ENCODE measurements around the gene CDH12.
"Not testable (repeated sequence)": the region's sequence is repeated elsewhere in the genome, so short reads cannot be mapped to it uniquely, and the experiment has no call there.

Gene CDH12

DNA sequence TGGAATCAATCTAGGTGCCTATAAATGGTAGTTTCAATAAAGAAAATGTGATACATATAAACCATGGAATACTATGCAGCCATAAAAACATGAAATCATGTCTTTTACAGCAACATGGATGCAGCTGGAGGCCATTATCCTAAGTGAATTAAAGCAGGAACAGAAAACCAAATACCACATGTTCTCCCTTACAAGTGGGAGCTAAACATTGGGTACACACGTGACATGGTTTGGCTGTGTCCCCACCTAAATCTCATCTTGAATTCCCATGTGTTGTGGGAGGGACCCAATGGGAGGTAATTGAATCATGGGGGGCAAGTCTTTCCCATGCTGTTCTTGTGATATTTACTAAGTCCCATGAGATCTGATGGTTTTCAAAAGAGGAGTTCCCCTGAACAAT is 78.9 kb downstream of the CDH12 start:
- not testable (repeated sequence) for DNase-seq (ENCODE audit: low read depth in 2 of 3, low spot score in 2 of 3)

DNA sequence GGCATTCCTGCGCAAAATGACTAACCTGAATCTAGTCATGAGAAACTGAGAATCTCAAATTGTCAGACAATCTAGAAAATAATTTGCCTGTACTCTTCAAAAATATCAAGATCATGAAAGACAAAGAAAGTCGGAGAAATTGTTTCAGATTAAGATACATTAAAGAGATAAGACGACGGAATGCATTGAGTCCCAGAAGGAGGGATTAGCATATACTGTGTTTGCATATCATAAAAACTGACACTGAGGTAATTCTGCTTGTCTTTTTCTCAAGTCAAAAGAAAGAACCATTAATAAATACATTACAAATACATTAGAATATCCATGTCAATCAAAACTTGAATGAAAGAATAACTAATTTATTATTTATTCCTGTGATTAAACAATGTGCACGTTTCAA is 88.4 kb downstream of the CDH12 start:
- no peak for DNase-seq (ENCODE audit: low read depth in 2 of 3, low spot score in 2 of 3)

DNA sequence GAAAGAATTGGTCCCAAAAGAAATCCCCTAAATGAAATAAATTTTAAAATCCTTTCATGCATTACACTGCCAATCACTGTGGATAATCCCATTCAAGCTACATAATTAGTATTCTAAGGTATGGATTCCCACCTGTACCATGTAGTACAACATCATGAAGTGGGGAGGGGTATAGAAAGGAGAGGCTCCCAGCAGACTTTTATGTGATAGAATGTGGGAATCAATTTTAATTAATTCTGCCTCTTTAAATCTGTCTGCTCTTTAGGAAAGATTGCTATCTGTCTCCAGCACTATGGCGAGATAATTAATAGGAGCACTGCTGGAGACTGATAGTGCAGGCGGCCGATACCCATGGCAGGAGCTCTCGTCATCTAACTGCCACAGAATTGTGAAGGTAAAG is 95.4 kb downstream of the CDH12 start:
- DNase-seq (ENCODE audit: low read depth in 2 of 3, low spot score in 2 of 3), result no peak

DNA sequence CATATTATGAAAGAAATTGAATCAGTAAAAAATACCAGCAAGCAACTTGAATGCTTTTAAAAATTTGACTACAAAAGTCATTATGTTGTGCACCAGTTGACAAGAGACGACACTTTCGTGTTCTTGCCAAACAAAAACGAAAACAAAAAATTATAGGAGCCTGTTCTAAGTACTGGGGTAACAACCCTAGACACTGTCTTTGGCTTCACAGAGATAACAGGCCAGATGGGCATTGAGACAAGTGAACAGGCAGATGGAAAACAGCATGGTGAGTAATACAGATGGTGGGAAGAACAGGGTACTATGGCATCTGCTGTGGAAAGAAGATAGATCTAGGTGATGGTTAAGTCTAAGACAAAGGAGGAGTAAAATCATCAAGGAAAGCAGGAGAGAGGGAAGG is 99.0 kb downstream of the CDH12 start:
- DNase-seq (ENCODE audit: low read depth in 2 of 3, low spot score in 2 of 3), result no peak

DNA sequence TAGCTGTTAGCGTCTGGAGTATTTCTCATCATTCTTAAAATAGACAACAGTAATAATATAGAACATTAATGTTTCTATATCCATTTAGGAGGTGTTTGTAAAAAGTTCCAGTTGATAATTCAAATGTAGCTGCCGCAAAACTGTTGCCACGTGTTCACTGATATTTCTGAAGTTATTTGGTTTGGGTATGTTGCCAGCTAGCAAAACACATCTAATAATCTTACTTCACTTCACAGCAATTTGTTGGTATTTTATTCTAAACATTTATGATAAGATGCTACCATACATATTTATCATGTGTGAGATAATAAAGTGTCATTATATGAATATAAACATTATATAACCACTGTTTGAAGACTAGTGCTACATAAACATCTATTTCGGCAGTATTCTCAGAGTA is 101.6 kb downstream of the CDH12 start:
- no peak for DNase-seq (ENCODE audit: low read depth in 2 of 3, low spot score in 2 of 3)

DNA sequence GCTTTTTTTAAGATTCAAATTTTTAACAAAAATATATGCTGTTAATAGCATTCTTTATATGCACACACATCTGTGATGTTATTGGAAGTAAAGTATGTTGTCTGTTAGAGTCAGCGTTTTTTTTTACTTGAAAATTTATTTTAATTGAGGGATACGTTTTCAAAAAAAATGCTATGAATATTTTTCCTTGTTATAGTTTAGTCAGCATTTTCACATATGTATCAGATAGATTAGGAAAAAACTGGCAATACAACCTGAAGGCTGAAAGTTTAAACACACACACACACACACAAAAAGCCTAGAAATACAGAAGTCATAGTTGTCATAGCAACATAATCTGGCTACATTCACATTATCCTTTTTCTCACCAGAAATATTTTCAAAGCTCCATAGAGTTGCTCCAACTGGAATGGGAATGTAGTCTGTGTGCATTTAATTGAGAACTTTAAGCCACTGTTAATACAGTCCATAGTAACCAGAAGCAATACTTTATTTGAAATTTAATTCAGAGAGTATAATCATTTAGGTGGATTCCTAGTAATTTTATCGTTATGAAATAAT is 116.6 kb downstream of the CDH12 start:
- no peak for DNase-seq (ENCODE audit: low read depth in 2 of 3, low spot score in 2 of 3)

DNA sequence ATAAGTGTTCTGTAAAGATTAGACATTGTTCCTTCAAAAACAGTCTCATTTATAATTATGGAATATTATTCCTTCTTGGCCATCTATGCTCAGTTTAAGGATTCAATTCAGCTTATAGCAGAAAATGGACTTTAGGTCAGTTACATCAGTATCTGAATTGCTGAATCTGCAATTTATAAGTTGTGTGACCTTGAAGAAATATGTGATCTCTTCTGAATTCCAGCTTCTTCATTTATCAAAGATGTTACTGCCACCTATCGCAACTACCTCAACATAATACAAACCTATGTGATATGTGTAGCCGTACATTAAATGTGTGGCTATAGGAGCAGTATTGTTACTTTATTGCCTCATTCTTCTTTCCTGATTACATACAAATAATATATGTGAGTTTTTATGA is 118.2 kb downstream of the CDH12 start:
- no peak for DNase-seq (ENCODE audit: low read depth in 2 of 3, low spot score in 2 of 3)

DNA sequence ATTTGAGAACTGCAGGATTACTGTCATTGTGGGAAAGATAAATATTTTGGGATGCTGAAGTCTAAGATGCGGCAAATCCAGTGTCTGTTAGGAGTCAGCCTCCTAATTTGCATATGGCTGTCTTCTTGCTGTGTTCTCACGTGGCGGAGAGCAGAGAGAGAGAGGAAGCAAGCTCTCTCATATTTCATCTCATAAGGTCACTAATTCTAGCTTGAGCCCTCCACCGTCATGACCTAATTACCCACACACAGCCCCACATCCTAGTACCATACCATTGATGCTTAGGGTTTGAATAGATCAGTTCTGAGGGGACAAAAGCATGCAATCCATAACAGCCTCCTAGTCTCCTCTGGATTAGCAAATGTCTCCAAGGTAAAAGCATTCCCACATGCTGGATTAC is 124.5 kb downstream of the CDH12 start:
- no peak for DNase-seq (ENCODE audit: low read depth in 2 of 3, low spot score in 2 of 3)

DNA sequence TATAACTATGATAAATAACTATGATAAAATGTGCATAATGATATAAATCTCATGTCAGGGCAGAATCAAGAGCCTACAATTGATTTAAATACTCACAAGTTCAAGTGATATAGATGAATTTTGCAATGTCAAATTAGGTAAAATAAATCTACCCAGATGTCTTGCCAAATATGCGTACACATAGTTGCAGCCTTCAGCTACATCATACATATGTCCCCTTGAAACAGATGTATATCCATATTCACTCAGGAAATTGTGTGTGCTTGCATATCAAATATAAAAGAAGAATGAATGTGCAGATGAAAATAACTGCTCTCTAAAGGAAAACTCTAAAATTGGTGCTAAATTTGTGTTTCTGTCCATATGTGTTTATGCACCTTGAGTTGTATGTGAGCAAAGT is 130.7 kb downstream of the CDH12 start:
- no peak for DNase-seq (ENCODE audit: low read depth in 2 of 3, low spot score in 2 of 3)

DNA sequence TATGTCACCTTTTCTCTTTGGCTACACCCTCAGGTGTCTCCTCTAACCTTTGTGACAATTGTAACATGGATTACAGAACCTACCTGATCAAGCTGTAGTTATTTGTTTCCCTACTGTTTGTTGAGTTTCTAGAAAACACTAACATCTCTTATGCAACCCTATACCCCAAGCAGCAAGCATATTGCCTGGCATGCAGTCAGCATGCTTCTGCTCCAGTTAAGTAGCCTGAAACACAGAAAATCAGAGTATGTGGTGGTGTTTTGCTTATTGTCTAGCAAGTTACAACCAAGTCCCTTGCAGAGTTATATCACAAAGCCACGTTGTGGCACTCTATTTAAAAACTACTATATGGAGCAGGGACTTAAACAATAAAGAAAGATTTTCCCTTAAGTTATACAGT is 131.1 kb downstream of the CDH12 start:
- DNase-seq (ENCODE audit: low read depth in 2 of 3, low spot score in 2 of 3), result no peak

DNA sequence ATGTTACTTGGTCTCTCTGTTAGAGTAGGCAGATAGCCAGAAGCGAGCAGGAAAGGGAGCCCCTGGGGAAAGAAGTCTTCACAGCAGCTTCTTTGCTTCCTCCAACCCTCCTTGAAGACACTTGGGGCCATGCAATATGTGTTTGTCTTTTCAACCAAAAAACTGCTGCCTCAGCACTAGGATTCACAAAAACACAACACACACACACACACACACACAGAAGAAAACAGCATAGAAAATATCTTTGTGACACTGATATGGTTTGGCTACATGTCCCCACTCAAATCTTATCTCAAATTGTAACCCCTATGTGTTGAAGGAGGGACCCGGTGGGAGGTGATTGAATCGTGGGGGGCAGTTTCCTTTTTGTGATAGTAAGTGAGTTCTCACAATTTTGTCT is 133.3 kb downstream of the CDH12 start:
- DNase-seq (ENCODE audit: low read depth in 2 of 3, low spot score in 2 of 3), result no peak

DNA sequence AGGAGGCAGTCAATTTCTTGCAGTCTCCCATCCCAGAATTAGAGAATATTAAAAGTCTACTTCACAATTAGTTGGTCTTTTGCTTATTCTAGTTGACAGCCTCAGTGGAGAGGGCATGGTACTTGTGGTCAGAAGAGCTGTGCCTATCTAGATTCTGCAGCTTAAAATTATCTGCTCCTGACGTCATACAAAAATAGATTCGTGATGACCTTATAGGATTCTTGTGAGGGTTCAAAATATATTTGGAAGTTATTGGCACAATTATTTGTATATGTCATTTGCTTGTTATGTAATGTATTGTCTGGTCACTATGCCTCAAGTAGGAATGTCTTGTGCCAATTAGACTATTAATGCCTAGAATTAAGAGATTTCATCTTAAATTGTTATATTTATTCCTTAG is 142.5 kb downstream of the CDH12 start:
- no peak for DNase-seq (ENCODE audit: low read depth in 2 of 3, low spot score in 2 of 3)

DNA sequence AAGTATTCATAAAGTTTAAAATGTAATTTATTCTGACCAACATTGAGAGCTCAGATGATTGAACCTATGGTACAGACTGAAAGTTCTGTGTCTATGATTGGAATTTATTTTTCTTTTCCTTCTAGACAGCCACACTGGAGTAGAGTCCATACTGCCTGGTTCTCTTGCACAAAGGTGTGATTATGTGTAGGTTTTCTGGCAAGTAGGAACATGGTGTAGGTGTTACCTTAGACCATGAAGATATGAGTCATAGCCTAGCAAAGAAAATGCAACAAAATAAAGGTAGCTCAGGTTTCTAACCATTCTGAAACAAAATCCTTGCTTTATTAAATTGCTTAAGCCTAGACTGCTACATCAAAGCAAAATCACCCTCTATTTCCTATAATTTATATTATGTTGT is 143.4 kb downstream of the CDH12 start:
- no peak for DNase-seq (ENCODE audit: low read depth in 2 of 3, low spot score in 2 of 3)

DNA sequence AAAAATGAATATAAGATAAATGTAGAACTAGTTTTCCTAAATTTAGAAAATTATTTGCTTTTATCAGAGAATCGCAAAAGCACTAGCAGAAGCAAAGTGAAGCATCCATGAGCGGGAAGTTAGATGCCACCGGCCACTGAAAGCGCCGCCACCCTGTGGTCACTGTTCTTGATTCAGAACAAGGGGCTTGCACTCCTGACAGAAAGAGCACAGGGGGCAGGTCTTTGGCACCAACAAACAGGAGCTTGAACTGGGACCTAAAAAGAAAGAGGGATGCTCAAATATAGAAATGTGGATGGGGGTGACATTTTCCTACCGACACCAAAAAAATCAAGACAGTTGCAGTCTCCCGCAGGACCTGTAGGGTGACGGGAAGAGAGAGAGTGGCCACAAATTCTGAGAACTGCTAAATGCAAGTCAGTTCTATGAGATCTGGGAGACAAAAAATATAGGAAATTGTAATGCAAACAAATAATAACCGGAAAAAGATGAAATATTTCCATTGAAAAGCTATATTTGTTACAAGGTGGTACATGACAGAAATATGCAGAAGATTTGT is 144.3 kb downstream of the CDH12 start:
- no peak for DNase-seq (ENCODE audit: low read depth in 2 of 3, low spot score in 2 of 3)

DNA sequence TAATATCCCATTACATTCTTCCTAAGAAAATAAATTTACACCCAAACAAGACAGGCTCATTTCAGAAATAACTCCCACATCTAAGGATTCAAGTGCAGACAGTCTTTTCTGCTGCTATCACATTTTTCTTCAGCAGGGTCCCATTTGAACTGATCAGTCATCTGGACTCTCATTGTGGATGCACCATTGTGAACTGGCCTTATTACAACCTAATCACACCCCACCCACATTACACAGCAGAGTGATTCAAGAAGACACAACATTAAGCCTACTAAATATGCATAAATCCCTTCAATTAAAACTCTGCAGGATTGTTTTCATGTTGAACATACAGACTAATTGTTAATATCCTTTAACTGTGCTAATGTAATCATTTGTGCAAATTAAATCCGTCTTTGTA is 146.2 kb downstream of the CDH12 start:
- DNase-seq (ENCODE audit: low read depth in 2 of 3, low spot score in 2 of 3), result no peak

DNA sequence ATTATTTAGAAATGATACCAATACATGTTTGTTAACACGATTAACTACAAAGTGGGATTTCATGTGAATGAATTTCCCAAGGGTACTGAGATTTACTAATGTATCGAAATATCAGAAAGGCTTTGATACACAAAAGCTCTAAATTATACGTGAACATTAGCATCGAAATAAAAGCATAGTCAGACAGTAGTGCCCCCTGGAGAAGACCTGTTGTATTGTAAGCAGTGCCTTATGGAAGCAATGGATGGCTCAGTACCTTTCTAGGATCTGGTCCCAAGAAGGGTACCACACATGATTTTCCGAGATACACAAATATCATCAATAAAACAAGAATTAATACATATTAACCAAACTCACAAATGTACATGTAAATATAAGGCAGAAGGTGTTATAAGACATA is 153.8 kb downstream of the CDH12 start:
- DNase-seq (ENCODE audit: low read depth in 2 of 3, low spot score in 2 of 3), result no peak

DNA sequence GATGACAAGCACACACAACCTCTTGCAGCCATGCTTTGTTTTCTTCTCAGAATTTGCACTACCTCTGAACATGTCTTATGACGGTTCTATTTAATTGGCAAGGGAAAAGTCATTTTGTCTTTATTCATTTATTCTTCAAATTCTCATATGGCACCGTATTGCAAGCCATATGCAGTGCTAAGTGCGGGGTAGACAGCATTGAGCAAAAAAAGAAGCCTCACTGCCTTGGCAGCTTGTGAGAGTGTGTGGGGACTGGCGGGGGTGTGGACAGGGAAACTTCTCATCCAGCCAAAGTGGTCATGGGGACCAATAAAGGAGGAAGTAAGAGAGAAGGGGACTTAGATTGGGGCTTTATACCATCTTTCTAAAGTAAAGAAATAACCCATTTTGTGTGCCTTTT is 160.0 kb downstream of the CDH12 start:
- DNase-seq (ENCODE audit: low read depth in 2 of 3, low spot score in 2 of 3), result no peak

DNA sequence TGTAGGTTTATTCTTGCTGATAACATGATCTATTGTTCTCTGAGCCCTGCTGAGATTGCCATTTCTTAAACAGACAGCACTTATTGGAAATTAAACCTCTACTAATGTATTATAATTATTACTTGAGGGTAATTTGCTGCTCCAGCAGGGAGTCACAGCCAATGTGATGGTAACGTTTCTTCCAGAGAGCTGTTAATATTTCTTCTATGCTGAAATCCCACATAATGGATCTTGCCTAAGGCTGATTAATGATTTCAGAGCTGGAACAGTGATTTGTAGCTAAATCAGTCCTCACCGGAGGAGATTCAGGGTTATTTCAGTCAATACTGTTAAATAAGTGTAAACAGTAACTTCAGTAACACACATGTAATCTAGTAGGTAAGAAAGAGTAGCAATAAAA is 170.1 kb downstream of the CDH12 start:
- DNase-seq (ENCODE audit: low read depth in 2 of 3, low spot score in 2 of 3), result no peak

DNA sequence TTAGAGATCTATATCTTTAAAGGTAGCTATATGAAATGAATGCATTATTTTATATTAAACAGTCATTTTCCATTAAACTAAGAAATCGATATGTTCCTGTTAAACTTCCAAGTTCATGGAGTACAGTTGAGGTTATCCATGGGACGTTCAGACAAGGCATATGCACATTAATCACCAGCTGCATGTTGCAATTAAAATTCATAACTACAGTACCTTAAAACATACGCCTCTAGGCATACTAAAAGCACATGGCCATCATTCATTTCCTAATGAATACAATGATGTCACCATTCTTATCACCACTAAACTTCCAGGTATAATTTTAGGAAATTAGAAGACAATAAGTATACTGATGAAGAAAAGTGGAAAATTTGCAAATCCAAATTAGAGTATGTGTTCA is 174.3 kb downstream of the CDH12 start:
- DNase-seq (ENCODE audit: low read depth in 2 of 3, low spot score in 2 of 3), result no peak

DNA sequence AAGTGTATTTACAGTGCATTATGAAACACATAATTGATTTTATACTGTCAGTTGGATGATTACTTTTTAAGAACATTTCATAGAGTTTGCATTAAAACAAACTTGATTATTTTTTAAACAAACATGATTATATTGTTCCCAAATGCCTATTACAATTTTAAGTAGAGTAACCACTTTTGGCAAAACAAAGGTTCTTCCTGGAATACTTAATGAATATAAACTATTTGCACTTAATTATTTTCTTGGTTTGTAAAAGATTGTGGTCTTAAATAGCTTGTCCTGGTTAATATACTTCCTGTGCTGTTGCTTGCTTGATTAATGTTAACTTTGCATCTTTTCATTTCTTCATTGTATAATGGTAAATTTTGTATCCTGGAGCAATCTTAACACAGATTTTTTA is 180.0 kb downstream of the CDH12 start:
- DNase-seq (ENCODE audit: low read depth in 2 of 3, low spot score in 2 of 3), result no peak

DNA sequence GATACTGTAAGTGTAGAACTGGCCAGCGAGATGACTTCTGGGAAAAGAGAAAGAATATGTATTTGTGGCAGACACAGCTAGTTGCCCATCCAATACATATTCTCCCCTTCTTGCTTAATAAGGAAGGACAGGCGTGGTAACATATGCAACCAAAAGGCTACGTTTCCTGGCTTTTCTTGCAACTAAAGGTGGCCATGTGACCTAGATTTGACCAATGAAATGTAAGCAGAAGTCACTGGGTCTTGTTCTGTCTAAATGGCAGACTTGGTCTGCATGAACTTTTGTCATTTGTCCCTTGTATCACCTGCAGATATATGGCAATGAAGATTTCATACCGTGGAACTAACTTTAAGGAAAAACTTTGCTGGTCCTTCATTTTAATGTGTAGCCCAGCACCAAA is 183.8 kb downstream of the CDH12 start:
- DNase-seq (ENCODE audit: low read depth in 2 of 3, low spot score in 2 of 3), result no peak

DNA sequence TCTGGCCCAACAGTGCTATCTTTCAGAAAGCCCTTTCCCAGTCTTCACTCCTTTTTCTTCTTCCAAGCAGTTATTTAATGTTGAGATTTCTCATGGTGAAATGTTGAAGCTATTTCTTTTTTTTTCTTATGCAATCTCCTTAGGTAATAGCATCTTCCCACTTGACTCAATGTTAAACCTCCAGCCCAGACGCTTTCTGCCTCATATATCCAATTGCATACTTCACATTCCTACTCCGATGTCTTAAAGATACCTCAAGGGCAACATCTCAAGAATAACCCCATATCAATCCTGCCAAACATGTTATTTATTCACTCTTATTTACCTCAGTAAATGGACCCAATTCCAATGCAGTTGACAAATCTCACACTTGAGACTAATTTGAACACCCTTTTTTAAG is 187.3 kb downstream of the CDH12 start:
- DNase-seq (ENCODE audit: low read depth in 2 of 3, low spot score in 2 of 3), result no peak

DNA sequence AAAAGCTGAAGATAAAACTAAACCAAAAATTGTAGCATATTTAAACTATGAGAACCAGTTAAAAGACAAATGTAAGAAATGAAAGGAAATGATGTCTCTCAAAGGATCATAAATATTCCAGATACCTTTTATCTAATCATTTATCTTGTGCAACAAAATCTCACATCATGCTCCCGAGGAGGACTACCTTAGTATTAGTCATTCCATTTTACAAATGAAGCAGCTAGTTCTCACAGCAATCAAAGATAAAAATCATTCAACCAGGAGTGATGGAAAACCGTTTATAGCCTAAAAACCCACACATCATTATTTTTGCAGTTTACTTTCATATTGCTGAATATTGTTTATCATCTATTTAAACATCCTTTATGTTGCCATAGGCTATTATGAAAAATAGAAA is 190.0 kb downstream of the CDH12 start:
- DNase-seq (ENCODE audit: low read depth in 2 of 3, low spot score in 2 of 3), result no peak

DNA sequence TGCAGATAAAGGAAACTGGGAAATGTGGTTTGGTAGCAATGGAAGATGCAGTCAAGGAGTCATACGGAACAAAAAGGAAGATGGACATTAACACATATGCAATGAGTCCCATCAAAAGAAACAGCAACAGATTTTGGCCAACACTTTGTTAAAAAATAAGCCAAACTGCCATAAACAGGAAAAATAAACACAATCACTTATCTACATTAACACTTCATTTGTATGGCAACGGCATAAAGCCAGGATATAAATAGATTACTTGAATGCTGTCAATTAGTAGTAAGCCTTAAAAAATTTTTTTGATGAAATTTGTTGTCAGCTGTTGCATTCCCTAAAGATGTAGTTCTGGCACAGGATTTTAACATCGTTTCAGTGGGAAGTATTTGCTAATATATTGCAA is 190.8 kb downstream of the CDH12 start:
- DNase-seq (ENCODE audit: low read depth in 2 of 3, low spot score in 2 of 3), result no peak
